ENCODE measurements around the gene API5. TPM values are rescaled to one million over a fixed set of nuclear protein-coding genes. Genes with fewer than 3 reads are reported as not detected.
"Not testable (repeated sequence)": the region's sequence is repeated elsewhere in the genome, so short reads cannot be mapped to it uniquely, and the experiment has no call there.

Gene API5
- total RNA-seq: 100 to 1,000 TPM; 193 to 200 TPM

DNA sequence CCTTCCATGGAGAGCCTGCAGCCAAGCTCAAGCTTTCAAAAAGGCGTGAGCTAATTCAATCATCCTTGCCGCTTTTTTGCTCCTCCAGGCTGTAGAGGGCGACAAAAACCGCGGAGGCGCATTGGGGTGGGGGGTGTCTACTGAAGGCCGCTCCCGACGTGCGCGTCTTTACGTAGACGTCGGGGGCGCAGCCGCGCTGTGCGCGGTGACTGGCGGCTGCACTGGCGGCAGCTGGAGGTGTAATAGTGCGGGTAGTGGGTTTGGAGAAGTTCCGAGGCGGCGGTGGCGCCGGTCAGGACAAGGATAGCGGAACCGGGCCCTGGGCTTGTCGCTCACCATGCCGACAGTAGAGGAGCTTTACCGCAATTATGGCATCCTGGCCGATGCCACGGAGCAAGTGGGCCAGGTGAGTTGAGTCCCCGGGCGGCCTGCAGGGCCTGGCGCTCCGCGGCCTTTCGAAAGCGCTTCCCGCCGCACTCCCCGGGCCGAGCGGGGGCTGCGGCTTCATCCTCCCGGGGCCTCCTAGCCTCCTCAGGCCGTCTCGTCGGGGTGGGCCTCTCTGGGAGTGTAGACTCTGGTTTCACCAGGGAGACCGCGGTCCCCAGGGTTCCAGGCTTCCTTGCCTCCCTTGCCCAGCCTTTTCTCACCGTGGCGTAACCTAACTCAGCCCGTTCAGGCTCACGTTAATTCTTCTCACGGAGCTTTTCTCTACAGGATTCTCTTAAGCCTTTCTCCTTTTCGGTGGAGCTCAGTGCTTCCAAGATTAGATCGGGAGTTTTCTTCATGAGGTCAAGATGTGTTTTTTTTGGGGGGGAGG, at the start of gene API5:
TSS of gene API5 (plus strand) at position 206 of the 817 bp plus-strand sequence. CDS start at position 338, 132 bp downstream.
- ChIA-PET CTCF (interaction anchor here (0.5 to 1.8 kb wide), 8 partner anchors 11 to 593 kb away, joined by 3 to 16 read pairs (median 3); partner anchors contain the start of gene TTC17), POLR2A (interaction anchor here (2.8 kb wide), 1 partner anchor 47 kb away, joined by 22 read pairs; the partner anchor contains the start of gene TTC17)

DNA sequence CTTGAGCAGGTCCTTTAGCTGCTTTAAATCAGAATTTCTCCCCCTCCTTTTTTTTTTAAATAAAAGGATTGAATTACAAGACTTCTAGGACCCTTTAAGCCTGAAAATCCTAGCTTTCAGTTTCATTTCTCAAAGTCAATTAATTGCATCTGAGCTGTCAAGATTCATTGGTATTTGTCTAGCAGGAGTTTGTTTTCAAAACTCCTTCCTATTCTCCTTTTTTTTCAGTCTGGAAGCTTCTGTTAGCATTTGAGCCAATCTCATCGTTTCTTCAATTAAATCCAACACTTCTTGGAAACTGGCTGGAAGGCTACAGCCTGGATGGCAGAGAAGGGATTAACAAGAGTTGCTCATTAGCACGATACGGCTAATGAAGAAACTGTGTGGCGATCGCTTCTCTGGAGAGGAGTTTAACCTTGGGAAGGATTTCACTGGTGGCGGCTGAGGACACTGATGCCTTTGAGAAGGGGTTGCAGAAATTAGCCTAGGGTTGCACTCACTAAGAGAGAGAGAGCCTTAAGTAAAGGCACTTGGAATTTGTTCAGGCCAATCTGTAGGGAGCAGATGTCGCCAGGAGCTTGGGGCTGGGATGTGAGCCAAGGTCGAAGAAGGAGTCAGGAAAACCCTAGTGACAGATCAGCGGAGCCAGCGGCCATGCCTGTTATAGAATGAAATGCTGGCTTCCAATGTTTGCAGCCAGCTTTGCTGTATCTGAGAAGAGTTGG, 43.8 kb upstream of the API5 start:
- CTCF ChIA-PET: no interaction called here

DNA sequence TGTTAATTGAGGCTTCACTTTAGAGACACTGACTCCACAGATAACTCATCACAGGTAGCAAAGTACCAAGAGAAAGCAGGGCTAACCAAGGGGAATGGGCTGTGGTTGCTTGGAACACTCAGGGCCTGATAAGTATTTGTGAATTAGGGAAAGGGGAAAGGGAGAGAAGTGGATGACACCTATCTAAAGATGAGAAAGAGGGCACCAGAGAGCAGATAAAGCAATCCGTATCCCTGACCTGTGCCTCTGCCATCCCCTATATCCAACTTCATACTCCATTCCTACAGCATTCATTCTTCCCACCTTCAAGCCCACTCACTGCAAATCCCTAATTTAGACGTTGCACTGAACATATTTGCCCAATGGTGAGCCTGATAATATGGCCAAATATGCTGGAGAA, 43.0 kb upstream of the API5 start:
- POLR2A ChIA-PET: no interaction called here

More for the DNA sequence above, 43.8 kb upstream of the API5 start:
- POLR2A ChIA-PET: no interaction called here

DNA sequence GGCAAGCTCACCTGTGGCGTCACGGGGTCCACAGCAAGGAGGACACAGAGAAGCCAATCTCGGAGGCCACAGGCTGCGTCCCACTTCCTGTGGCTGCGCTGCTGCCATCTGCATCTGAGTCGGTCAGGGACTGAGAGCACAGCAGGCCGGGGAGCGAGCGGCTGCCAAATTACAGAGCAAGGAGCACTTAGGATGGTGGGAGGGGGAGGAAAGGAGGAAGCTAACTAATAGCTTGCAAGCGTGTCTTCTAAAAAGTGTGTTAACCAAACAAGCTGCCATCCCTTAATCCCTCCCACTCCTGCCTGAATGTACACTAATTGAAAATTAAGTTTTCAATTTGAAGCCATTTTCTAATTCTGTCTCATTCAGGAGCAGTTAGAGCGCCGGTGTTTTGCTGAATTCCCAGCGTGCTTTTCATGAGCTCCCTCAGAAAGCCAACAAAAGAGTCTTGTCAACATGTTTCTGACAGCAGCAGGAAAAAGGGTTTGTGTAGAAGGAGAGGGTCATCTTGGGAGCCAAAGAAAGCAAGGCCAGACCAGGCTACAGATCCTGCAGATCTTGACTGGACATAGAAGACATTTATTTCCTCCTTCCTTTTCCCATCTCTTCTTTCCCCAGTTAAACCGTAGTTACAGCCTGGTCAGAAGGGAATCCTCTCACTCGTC, 42.4 kb upstream of the API5 start:
- ChIA-PET POLR2A (no interaction called here), CTCF (no interaction called here)

More for the DNA sequence above, 43.0 kb upstream of the API5 start:
- CTCF ChIA-PET: no interaction called here

DNA sequence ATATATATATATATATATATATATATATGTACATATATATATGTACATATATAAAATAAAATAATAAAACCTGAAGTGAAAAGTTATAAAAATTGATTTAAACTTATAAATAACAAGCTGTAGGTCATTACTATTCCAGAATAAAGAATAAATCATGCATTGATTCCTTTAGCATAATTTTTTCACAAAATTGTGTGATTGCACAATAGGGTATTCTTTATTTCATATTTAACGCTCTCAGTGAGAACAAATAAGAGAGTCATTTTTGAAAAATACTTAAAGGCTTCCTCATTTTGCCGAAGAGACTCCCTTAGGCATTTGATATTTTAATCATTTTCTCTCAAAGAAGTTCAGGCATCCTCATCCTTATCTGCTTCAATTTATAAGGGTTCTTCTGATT, 41.3 kb upstream of the API5 start:
- ChIA-PET POLR2A (no interaction called here), CTCF (interaction anchor here (0.9 kb wide), 1 partner anchor 13 kb away, joined by 6 read pairs; no protein-coding TSS in a partner anchor)

DNA sequence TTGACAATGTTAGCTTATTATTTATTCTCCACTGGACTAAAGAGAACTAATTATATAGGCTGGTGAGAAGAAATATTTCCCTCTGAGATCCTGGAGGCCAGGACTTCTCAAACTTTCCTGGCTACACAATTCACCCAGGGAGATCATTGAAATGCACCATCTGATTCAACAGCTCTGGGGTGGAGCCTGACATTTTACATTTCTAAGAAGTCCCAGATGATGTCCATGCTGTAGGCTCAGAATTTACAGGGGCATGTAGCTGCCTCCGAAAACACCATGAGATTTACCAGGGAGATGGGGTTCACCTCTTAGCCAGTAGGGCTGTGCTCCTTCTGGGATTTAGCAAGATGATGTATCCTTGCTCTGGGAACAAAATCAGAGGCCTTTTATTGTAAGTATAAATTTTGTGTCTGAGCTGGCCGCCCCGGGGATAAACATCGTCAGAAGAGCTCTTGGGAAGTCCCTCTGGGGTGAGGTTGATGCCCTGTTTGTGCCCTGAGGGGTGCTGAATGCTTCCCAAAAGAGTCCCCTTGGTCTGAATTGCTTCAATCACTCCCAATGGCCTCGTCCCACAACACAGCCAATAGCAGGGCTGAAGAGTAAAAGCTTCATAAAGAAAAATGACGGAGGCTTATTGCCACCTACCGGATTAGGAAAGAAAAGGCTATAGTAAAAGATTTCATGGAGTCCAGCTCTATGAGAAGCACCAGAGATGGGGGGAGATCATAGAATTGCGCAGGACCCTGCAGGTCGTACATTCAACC, 33.4 kb upstream of the API5 start:
- CTCF ChIA-PET: no interaction called here
- POLR2A ChIA-PET: no interaction called here

DNA sequence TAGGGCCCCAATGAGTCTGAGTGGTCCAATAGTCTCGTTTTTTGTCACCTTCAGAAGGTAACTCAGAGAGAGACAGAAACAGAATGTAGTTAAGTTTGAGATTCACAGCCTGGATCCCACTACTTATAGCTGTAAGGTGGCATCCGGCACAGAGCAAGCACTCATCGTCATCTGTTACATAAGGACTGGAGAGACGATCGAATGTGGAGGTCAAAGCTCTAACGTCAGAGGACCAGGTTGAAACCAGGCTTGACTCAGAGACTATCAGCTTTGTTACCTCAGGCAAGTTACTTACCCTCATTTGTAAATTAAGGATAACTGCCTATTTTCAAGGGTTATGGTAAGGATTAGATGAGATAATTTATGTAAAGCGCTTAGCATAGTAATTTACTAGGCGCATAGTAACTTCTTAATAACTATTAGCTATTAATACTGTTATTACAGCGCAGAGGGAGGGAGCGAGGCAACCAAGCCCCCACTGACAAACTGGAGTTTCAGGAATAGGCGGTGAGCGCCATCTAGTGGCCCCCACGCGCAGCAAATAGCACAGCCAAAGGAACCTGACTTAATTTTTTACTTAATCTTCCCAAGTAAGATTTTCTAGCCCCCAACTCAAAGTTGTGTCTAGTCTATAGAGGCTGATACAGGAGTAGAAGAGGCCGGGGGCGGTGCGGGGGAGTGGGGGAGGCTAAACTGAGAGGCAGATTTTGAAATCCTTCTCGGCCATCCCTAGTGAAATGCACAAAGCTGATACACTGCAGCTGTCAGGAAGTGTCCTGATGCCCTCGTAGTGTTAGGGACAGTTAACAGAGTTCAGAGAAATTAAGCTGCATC, 29.0 kb upstream of the API5 start:
- CTCF ChIA-PET: interaction anchor here (0.6 to 0.9 kb wide), 2 partner anchors 12 to 670 kb away, joined by 3 to 6 read pairs; no protein-coding TSS in a partner anchor
- POLR2A ChIA-PET: no interaction called here

DNA sequence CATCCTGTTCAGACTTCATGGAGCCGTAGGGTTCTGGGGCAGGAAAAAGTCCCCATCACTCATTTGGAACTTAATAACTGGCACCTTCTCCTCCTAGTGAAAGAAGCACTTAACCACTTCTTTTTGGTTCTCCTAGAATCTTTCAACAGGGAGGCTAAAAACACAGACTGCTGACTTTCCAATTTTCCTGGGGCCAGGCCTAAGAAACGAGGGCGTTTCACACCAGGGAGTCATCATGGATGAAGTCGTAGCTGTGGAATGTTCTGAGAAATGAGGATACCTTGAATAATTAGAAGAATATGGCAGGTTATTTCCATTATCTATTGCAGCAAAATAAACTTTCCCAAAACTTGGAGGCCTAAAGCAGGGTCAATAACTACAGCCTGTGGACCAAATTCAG, 26.0 kb upstream of the API5 start:
- ChIA-PET POLR2A (no interaction called here), CTCF (no interaction called here)

DNA sequence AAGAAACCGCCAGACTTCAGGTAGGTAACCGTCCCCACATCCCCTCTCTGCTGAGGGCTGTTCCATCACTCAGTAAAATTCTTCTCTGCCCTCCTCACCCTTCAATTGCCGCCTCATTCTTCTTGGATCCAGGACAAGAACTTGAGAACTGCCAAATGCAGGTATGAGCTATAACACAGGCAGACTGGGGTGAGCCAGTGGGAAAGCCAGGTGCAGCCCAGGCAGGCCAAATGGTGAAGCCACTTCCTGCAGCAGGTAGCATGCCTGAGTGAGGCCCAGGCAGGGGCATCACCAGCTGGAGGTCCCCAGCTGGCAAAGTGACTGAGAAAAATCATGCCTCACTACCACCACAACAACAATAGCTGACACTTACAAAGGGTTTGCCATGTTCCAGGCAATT, 22.4 kb upstream of the API5 start:
- ChIA-PET CTCF (no interaction called here), POLR2A (no interaction called here)

DNA sequence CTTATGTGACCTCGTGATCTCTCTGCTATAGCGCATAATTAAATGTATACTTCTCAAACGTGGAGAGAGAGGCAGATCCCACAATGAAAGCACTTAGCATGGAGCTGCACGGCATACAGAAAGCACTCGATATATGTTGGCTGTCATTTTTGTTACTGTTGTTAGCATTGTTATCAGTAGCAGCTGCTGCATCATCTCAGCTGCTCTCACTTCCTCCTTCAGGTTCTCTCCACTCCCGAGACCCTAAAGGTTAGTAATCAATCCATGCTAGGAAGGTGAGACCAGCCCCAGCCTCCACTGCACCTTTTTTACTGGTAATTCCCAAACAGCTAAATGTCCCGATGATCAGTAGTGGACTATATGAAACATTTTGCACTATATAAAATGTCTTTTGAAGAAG, 13.4 kb upstream of the API5 start:
- POLR2A ChIA-PET: no interaction called here
- CTCF ChIA-PET: no interaction called here

DNA sequence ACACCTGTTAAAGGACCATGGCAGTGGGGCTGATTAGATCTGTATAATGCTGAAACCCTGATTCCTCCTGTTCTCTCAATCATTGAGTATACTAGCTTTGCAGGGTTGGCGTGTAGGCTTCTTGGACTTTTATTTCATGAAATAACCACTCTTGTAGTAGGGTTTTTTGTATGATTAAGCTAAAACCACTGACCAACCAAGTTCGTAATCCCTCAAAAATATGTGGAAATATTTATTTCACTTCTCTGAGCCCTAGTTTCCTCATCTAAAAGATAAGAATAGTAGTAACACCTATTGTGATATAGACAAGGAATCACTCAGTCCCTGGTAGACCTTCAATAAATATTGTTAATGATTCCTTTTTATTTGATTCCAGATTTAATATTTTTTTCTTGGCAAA, 4.2 kb downstream of the API5 start:
- ChIA-PET POLR2A (no interaction called here), CTCF (no interaction called here)

DNA sequence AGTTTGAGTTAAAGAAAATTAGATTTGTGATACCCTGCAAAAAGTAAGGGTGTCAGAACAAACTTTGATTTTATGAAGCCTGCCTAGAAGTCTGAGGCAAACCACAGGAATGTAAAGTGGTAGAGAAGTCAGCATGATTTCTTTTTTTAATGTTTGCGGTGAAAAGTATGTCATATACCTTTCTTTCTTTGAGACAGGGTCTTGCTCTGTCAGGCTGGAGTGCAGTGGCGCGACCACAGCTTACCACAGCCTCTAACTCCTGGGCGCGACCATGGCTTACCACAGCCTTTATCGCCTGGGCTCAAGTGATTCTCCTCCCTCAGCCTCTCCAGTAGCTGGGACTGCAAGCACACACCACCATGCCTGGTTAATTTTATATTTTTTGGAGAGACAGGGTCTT, 4.7 kb downstream of the API5 start:
- CTCF ChIA-PET: no interaction called here

DNA sequence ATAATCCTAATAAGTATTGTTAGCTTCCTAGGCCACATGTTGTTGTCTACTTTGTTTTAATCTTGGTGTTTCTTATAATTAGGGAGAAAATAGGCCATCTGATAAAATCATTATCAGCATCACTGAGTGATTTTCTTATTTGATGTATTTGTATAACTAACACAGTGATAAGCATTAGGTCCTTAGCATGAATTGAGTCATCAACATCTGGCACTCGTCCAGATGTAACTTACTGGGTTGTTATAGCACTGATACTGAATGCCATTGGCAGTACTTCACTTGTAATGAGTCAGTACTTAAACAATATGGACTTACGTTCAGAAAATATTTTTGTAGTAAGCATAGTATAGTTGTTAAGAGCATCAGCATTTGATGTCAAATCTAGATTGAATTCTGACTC, 16.2 kb downstream of the API5 start:
- POLR2A ChIA-PET: no interaction called here
- CTCF ChIA-PET: interaction anchor here (1.0 kb wide), 1 partner anchor 16 kb away, joined by 3 read pairs; the partner anchor contains the start of gene API5

More for the DNA sequence above, 4.7 kb downstream of the API5 start:
- POLR2A ChIA-PET: no interaction called here

DNA sequence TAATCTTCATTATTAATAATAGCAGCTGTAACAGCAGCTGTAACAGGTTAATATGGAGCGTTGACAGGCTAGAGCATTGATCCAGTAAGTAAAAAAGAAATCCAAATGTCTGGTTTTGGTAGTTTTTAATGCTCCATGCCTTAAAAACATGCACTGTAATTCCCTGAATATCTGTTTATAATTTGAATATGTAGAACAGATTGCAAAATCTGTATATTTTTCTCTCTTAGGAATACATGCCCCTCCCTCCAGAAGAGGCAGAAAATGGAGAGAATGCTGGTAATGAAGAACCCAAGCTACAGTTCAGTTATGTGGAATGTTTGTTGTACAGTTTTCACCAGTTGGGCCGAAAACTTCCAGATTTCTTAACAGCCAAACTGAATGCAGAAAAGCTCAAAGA, 16.7 kb downstream of the API5 start:
- ChIA-PET POLR2A (no interaction called here), CTCF (interaction anchor here (1.0 kb wide), 1 partner anchor 16 kb away, joined by 3 read pairs; the partner anchor contains the start of gene API5)

DNA sequence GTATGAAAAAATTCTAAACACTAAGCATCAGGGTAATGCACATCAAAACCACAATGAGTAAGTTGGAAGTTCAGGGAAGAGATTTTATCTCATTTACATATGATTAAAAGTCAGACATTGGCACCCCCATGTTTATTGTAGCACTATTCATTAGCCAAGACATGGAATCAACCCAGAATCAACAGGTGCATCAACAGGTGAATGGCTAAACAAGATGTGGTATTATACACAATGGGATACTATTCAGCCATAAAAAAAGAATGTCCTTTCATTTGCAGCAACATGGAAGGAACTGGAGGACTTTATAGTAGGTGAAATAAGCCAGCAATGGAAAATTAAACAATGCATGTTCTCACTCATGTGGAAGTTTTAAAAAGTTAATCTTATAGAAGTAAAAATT, 29.4 kb downstream of the API5 start:
- CTCF ChIA-PET: no interaction called here

DNA sequence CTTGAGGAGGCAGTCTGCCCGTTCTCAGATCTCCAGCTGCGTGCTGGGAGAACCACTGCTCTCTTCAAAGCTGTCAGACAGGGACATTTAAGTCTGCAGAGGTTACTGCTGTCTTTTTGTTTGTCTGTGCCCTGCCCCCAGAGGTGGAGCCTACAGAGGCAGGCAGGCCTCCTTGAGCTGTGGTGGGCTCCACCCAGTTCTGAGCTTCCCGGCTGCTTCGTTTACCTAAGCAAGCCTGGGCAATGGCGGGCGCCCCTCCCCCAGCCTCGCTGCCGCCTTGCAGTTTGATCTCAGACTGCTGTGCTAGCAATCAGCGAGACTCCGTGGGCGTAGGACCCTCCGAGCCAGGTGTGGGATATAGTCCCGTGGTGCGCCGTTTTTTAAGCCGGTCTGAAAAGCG, 39.6 kb downstream of the API5 start:
- POLR2A ChIA-PET, CTCF ChIA-PET: not testable (repeated sequence)

More for the DNA sequence above, 29.4 kb downstream of the API5 start:
- POLR2A ChIA-PET: no interaction called here

DNA sequence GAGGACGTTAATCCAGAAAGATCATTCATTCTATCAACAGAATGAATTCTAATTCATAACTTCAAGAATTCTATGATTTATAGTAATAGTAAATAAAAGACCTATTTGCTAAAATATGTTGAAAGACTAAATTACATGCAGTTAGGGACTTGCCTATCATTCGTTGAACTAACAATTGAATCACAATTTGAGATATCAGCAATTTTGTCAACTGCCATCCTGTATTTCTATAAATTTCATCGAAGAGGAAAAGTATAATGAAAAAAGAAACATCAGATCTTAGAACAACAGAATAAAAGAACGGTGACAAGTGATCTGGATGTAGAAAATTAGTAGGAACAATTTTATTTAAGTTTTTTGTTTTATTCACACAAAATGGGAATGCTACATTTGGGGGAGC, 42.5 kb downstream of the API5 start:
- ChIA-PET CTCF (no interaction called here), POLR2A (no interaction called here)

DNA sequence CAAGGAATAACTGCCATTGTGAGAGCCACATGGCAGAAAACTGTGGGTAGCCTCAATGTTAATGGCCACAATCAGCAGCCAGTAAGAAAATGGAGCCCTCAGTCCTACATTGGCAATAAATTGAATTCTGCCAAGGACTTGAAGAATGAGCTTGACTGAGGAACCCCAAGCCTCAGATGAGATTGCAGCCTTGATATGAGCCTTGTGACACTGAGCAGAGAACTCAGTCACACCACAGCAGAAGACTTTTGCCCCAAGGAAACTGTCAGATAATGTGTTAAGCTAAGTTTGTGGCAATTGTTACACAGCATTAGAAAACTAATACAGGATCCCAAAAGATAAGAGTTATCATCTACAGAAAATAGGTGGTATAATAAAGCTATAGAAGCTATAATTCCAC, 44.5 kb downstream of the API5 start:
- CTCF ChIA-PET: no interaction called here
- POLR2A ChIA-PET: no interaction called here

Measured in activated CD8-positive, alpha-beta memory T cell treated with anti-CD3 and anti-CD28 coated beads for 36 hours (primary cell).